ENCODE results near the gene AGAP1.

Gene AGAP1

GRCh38 chr2:235903782-235904584 lies 410.1 kb downstream of the AGAP1 start:
- no peak for TF ChIP-seq CTCF (IDR thresholded peaks at IDR 0.05)

DNA sequence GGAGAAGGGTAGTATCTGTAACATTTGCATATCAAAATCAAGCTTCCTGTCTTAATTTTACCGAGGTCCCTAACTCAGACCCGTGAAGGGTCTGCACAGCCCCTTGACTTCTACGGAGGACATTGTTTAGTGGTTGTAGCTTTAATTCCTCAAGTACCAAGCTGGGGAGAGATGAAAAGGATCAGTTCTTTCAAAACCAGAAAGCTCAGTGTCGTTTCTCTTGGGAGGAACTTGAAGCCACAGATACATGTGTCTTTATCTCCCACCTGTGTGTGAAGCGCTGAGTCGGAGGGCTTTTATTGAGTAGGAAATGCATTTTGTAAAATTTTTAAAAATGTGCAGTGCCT lies 410.7 kb downstream of the AGAP1 start:
- no peak for TF ChIP-seq CTCF (IDR thresholded peaks at IDR 0.05)

DNA sequence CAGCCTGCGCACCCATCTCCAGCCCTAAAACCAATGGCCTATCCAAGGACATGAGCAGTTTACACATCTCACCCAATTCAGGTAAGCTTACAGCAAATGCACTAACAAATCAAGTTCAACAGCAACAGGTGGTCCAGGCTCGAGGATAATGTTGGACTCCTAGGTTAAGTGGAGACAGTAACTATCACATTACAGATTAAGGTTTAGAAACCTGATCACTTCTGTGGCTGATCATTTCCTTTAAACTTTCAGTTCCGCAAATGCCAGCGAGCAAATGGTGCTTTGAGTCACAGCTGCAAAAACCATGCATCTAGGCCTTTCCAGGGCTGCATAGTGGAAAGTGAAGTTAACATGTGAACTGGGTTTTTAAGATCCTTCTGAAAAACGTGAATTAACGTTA lies 415.0 kb downstream of the AGAP1 start:
- TF ChIP-seq CTCF (IDR thresholded peaks at IDR 0.05) = no peak

DNA sequence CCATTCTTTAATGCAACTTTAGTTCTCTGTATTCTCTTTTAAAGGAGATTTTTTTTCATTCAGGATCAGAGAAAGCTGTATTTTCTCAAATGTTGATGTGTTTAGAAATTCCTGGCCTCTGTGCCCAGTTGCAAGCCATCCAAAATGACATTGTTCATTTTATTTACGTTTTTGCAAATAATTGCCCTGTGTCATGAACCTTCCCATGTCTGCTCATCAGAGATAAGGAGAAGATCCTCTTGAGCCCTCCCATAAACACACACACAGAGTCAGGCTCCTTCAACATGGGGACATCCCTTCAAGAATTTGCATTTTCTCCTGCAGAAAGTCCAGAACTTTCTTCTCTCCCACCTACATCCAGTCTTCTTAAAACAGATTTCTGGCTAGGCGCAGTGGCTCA lies 415.5 kb downstream of the AGAP1 start:
- no peak for TF ChIP-seq CTCF (IDR thresholded peaks at IDR 0.05)

DNA sequence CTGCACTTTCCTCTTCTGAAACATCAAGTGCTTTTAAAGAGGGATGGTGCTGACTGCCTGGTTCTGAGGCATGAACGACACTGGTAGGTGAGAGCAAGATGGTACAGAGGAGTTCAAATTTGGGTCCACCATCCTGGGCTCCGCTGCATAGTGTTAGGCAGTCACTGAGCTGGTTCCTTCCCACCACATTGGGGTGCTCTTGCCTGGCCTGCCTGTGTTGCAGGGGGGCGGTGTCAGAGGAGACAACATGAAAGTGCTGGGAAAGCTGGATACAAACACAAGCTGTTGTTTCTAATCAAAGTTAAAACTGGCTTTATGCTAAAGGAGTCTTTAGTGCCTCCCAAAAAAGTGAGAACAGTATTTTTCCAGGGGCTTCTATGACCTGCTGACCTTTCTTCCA lies 416.2 kb downstream of the AGAP1 start:
- no peak for TF ChIP-seq CTCF (IDR thresholded peaks at IDR 0.05)

- no peak for TF ChIP-seq CTCF (IDR thresholded peaks at IDR 0.05)
Measured at GRCh38 chr2:235911125-235911524, 417.3 kb downstream of the AGAP1 start.

- TF ChIP-seq CTCF (IDR thresholded peaks at IDR 0.05) = no peak
Measured at GRCh38 chr2:235911633-235912233, 417.9 kb downstream of the AGAP1 start.

Measured in LNCAP (cell line).